H1 (cell line): Measurements from ENCODE around the gene PRSS38. TPM values are rescaled to one million over a fixed set of nuclear protein-coding genes. Genes with fewer than 3 reads are reported as not detected.

Source experiments
- CTCF ChIA-PET: fragments of 300-600 bp; sonication (Branson Sonifier 250); formaldehyde crosslinking; loops from one replicate; lab custom pipeline; 2021; ENCODE audit not compliant: partially characterized antibody; lab: Charles Lee
- POLR2A ChIA-PET: fragments of 300-600 bp; sonication (Branson Sonifier 250); formaldehyde crosslinking; loops from one replicate; lab custom pipeline; 2021; ENCODE audit warnings: inconsistent platforms; ENCODE audit not compliant: partially characterized antibody; lab: Charles Lee
- DNase-seq, 2 experiments: peaks; one replicate each; pipeline versions ENCODE4 v3.0.0 to v3.0.0-alpha.2; 2010 to 2022; ENCODE audit warnings: low spot score in 2 of 2, low read depth in 1 of 2, mixed read lengths in 1 of 2
- FAIRE-seq: peaks from 2 replicates; lab custom pipeline; 2011; peaks lifted over from hg19 to GRCh38; lab: Jason Lieb, UNC
- H2AFZ ChIP-seq: 2 replicates; pipeline ENCODE4 v1.8.1; 2012; ENCODE audit warnings: low read length, inconsistent platforms
- H2AK5ac ChIP-seq: 2 replicates; pipeline ENCODE4 v1.6.1; 2013; ENCODE audit warnings: low read depth, low read length
- H2BK120ac ChIP-seq: replicated peaks from 2 replicates; pipeline ENCODE3; 2013; ENCODE audit warnings: low read depth, low read length, inconsistent platforms
- H2BK12ac ChIP-seq: 2 replicates; pipeline ENCODE4 v1.6.1; 2013; ENCODE audit warnings: low read depth, low read length
- H2BK15ac ChIP-seq: 2 replicates; pipeline ENCODE4 v1.6.1; 2013; ENCODE audit warnings: low read length
- H2BK20ac ChIP-seq: 2 replicates; pipeline ENCODE4 v1.6.1; 2013; ENCODE audit warnings: low read length
- H2BK5ac ChIP-seq: 2 replicates; pipeline ENCODE4 v1.6.1; 2013; ENCODE audit warnings: low read depth, low read length
- H3K14ac ChIP-seq: 2 replicates; pipeline ENCODE4 v1.6.1; 2013; ENCODE audit warnings: inconsistent platforms; ENCODE audit not compliant: insufficient read length
- H3K18ac ChIP-seq: 2 replicates; pipeline ENCODE4 v1.6.1; 2013; ENCODE audit warnings: low read length; ENCODE audit errors: extremely low read depth
- H3K23ac ChIP-seq: 2 replicates; pipeline ENCODE4 v1.6.1; 2013; ENCODE audit warnings: inconsistent platforms; ENCODE audit not compliant: insufficient read length
- H3K23me2 ChIP-seq: 2 replicates; pipeline ENCODE4 v1.6.1; 2013; ENCODE audit warnings: low read depth, low read length
- H3K27ac ChIP-seq: 2 replicates; pipeline ENCODE4 v1.6.1; 2011; ENCODE audit warnings: low read depth, low read length, inconsistent platforms
- H3K27me3 ChIP-seq, 4 experiments: replicated peaks in 1 of 4; 1 replicate in 1 of 4; 2 replicates in 3 of 4; pipeline versions ENCODE4 v1.6.1 to v1.8.1; 2011 to 2013; ENCODE audit warnings: low read length in 3 of 4, mild to moderate bottlenecking in 3 of 4, inconsistent platforms in 2 of 4, mixed read lengths in 2 of 4, moderate library complexity in 1 of 4; ENCODE audit not compliant: control insufficient read depth in 3 of 4, insufficient read depth in 3 of 4; ENCODE audit errors: extremely low read depth in 1 of 4
- H3K36me3 ChIP-seq, 4 experiments: 2 replicates each; pipeline versions ENCODE4 v1.6.1 to v1.8.1; 2011 to 2013; ENCODE audit warnings: mild to moderate bottlenecking in 4 of 4, low read length in 3 of 4, moderate library complexity in 2 of 4, control low read depth in 1 of 4, inconsistent platforms in 1 of 4; ENCODE audit not compliant: insufficient read depth in 4 of 4, control insufficient read depth in 2 of 4
- H3K4ac ChIP-seq: replicated peaks from 2 replicates; pipeline ENCODE3; 2013; ENCODE audit warnings: low read length, low read depth, mixed read lengths, inconsistent platforms; ENCODE audit not compliant: insufficient read length
- H3K4me1 ChIP-seq, 4 experiments: replicated peaks in 1 of 4; 1 replicate in 1 of 4; 2 replicates in 3 of 4; pipeline versions ENCODE4 v1.6.1 to v1.8.1; 2011 to 2013; ENCODE audit warnings: low read length in 3 of 4, inconsistent platforms in 2 of 4, mixed read lengths in 1 of 4; ENCODE audit not compliant: insufficient read depth in 4 of 4, control insufficient read depth in 3 of 4
- H3K4me2 ChIP-seq, 2 experiments: 2 replicates each; pipeline versions ENCODE4 v1.6.1 to v1.8.1; 2011 to 2013; ENCODE audit warnings: low read depth in 2 of 2, low read length in 2 of 2, control low read depth in 1 of 2, inconsistent platforms in 1 of 2, mild to moderate bottlenecking in 1 of 2; ENCODE audit not compliant: insufficient read depth in 1 of 2
- H3K4me3 ChIP-seq, 4 experiments: fragments of 200-600, 300-600 bp in 1 of 4; sonication (generic), shearing (Covaris generic), sonication (Bioruptor Twin) in 1 of 4; 2 replicates each; pipeline versions ENCODE4 v1.5.1 to v1.8.1; 2011 to 2016; ENCODE audit warnings: low read length in 4 of 4, low read depth in 3 of 4, control low read depth in 2 of 4, inconsistent platforms in 2 of 4, mild to moderate bottlenecking in 2 of 4, mixed read lengths in 1 of 4, moderate library complexity in 1 of 4; ENCODE audit not compliant: insufficient read depth in 2 of 4; ENCODE audit errors: extremely low read depth in 1 of 4
- H3K56ac ChIP-seq: replicated peaks from 2 replicates; pipeline ENCODE3; 2013; ENCODE audit warnings: low read depth, mild to moderate bottlenecking, mixed read lengths, low read length, inconsistent platforms; ENCODE audit not compliant: insufficient read length
- H3K79me1 ChIP-seq: 2 replicates; pipeline ENCODE4 v1.6.1; 2013; ENCODE audit warnings: low read depth, low read length, control low read depth
- H3K79me2 ChIP-seq, 2 experiments: 2 replicates each; pipeline versions ENCODE4 v1.6.1 to v1.8.1; 2012 to 2013; ENCODE audit warnings: low read length in 2 of 2, mild to moderate bottlenecking in 2 of 2, inconsistent platforms in 1 of 2; ENCODE audit not compliant: insufficient read depth in 2 of 2, control insufficient read depth in 1 of 2
- H3K9ac ChIP-seq, 4 experiments: replicated peaks in 1 of 4; 1 replicate in 1 of 4; 2 replicates in 3 of 4; pipeline versions ENCODE4 v1.6.1 to v1.8.1; 2011 to 2013; ENCODE audit warnings: low read depth in 3 of 4, low read length in 3 of 4, control low read depth in 2 of 4, mild to moderate bottlenecking in 2 of 4, moderate library complexity in 2 of 4, inconsistent platforms in 1 of 4; ENCODE audit errors: extremely low read depth in 1 of 4
- H3K9me3 ChIP-seq, 2 experiments: 2 replicates each; pipeline versions ENCODE4 v1.6.1 to v1.8.1; 2012 to 2013; ENCODE audit warnings: mild to moderate bottlenecking in 2 of 2, moderate library complexity in 2 of 2, control low read depth in 1 of 2, inconsistent platforms in 1 of 2, low read depth in 1 of 2, low read length in 1 of 2, mixed read lengths in 1 of 2; ENCODE audit not compliant: insufficient read depth in 2 of 2
- H4K20me1 ChIP-seq, 2 experiments: replicated peaks in 1 of 2; 2 replicates each; pipeline versions ENCODE3 to v1.8.1; 2011 to 2013; ENCODE audit warnings: inconsistent platforms in 2 of 2, low read length in 2 of 2, mild to moderate bottlenecking in 1 of 2; ENCODE audit not compliant: insufficient read depth in 2 of 2, control insufficient read depth in 1 of 2
- H4K5ac ChIP-seq: 2 replicates; pipeline ENCODE4 v1.6.1; 2013; ENCODE audit warnings: low read length, low read depth, mixed read lengths, inconsistent platforms; ENCODE audit not compliant: insufficient read length
- H4K8ac ChIP-seq: 2 replicates; pipeline ENCODE4 v1.8.0; 2013; ENCODE audit warnings: mild to moderate bottlenecking, moderate library complexity, low read length, inconsistent platforms; ENCODE audit not compliant: insufficient read depth; ENCODE audit errors: extremely low read depth
- H4K91ac ChIP-seq: replicated peaks from 2 replicates; pipeline ENCODE3; 2013; ENCODE audit warnings: low read length, mixed read lengths, inconsistent platforms; ENCODE audit not compliant: insufficient read length
- BCL11A ChIP-seq, 2 experiments: IDR thresholded peaks; one replicate each; pipeline ENCODE4 v1.6.1; 2011; ENCODE audit warnings: low read depth in 2 of 2, low read length in 2 of 2, mild to moderate bottlenecking in 2 of 2
- CEBPB ChIP-seq: IDR thresholded peaks from 2 replicates; pipeline ENCODE4 v1.6.1; 2012; ENCODE audit warnings: low read depth, low read length
- EP300 ChIP-seq, 2 experiments: IDR thresholded peaks; 1 replicate in 1 of 2; 2 replicates in 1 of 2; pipeline ENCODE4 v1.6.1; 2011 to 2012; ENCODE audit warnings: low read depth in 2 of 2, low read length in 2 of 2, mild to moderate bottlenecking in 2 of 2, borderline replicate concordance in 1 of 2, inconsistent platforms in 1 of 2, moderate library complexity in 1 of 2
- POLR2AphosphoS5 ChIP-seq: IDR thresholded peaks from 2 replicates; pipeline ENCODE4 v1.6.1; 2011; ENCODE audit warnings: low read depth, low read length
- TAF1 ChIP-seq: IDR thresholded peaks from 2 replicates; pipeline ENCODE4 v1.6.1; 2011; ENCODE audit warnings: mild to moderate bottlenecking, low read depth, low read length
- ZNF274 ChIP-seq: IDR thresholded peaks from 2 replicates; pipeline ENCODE4 v1.7.0; 2012; ENCODE audit warnings: low read length, borderline replicate concordance; ENCODE audit errors: extremely low read depth
- WGBS, 2 experiments: shearing (Covaris generic) in 1 of 2; methylation state at CpG; one replicate each; pipeline versions ENCODE4 v1.1.6 to v1.1.7; 2013 to 2015; ENCODE audit warnings: low lambda C conversion rate in 2 of 2, mixed read lengths in 2 of 2, inconsistent platforms in 1 of 2, low coverage in 1 of 2, missing lambda C conversion rate in 1 of 2; ENCODE audit not compliant: insufficient replicate concordance in 2 of 2, insufficient coverage in 1 of 2, insufficient read length in 1 of 2; ENCODE audit errors: extremely low coverage in 1 of 2, missing lambda C conversion rate in 1 of 2; 5-methylcytosine and 5-hydroxymethylcytosine counted together
- polyA plus RNA-seq, 7 experiments: library from polyadenylated mRNA; depleted of rRNA in 3 of 7; stranded (reverse) in 5 of 7; unstranded in 2 of 7; fragments of >200 nt in 5 of 7; fragments of 200-250 nt in 2 of 7; gene quantifications; 1 replicate in 5 of 7; 2 replicates in 1 of 7; 4 replicates in 1 of 7; pipeline versions ENCODE4 v1.2.1 to v1.2.3, GENCODE V29; 2011 to 2013; ENCODE audit warnings: missing spikeins in 2 of 7, mixed read lengths in 2 of 7
- total RNA-seq: library from RNA; stranded (reverse); fragmentation: NEBNext Ultra II Directional; extraction: Animal tissue kit (Norgen Biotek cat#: 25700); gene quantifications from 2 replicates; pipeline ENCODE4 v1.2.1, GENCODE V29; 2021

Gene PRSS38
- total and polyA plus RNA-seq, 2 of the 8 experiments (the other 6 are each of a cell fraction or from before 2014, with no cell fraction given) = not detected

DNA sequence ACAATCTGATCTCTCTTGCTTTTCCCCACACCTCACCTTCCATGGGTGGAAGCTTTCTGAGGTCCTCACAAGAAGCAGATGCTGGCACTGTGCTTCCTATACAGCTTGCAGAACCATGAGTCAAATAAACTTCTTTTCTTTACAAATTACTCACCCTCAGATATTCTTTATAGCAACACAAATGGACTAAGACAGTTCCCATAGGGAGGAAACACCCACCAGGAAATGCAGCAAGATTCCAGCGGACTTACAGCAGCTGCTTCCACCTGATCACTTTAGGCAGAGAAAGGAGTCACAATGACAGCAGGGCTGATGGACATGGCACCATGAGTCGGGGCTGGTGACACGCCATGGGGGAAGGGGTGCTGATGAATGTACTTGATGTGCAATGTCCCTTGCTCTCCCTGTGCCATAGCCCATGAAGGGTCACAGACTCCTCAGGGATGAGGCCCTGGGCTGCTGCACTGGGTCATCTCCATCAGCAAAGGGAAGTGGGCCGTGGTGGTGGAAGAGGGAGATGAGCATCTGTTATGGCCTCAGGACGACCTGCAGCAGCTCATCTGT is 53.9 kb downstream of the PRSS38 start:
- Histone ChIP-seq H2BK12ac (no peak overlapping the region), H4K5ac (no peak overlapping the region), H3K9ac (no peak overlapping the region), H3K23me2 (no peaks in the 10 kb centered on the region), H3K56ac (no peak overlapping the region), H3K79me2 (no peaks in the 10 kb centered on the region), H3K14ac (no peak overlapping the region), H2BK15ac (no peak overlapping the region), H3K4me2 (no peak overlapping the region), H3K4me3 (no peak overlapping the region), H4K91ac (no peak overlapping the region), H3K23ac (no peak overlapping the region), H2AFZ (no peak overlapping the region), H2BK5ac (no peak overlapping the region), H3K18ac (no peak overlapping the region), H4K8ac (no peak overlapping the region), H2BK120ac (no peak overlapping the region), H3K27ac (no peak overlapping the region), H4K20me1 (no peaks in the 10 kb centered on the region), H3K4me1 (no peaks in the 10 kb centered on the region), H3K9me3 (no peaks in the 10 kb centered on the region), H3K4ac (no peak overlapping the region), H3K27me3 (no peaks in the 10 kb centered on the region), H3K36me3 (no peaks in the 10 kb centered on the region), H2AK5ac (no peak overlapping the region), H2BK20ac (no peak overlapping the region), H3K79me1 (no peaks in the 10 kb centered on the region)
- DNase-seq = no peak
- no peak for FAIRE-seq
- CTCF ChIA-PET = no interaction called here
- POLR2A ChIA-PET = interaction anchor here (0.6 kb wide), 1 partner anchor 35 kb away, joined by 3 read pairs; no protein-coding TSS in a partner anchor
- TF ChIP-seq EP300 (IDR thresholded peaks at IDR 0.05; ENCODE audit: borderline replicate concordance in 1 of 2, low read depth in 2 of 2, low read length in 2 of 2) (no peak), ZNF274 (no peak), TAF1 (no peak), POLR2AphosphoS5 (no peak), CEBPB (no peak), BCL11A (IDR thresholded peaks at IDR 0.05; ENCODE audit: low read depth in 2 of 2, low read length in 2 of 2) (no peak)
- 91% methylated on average over 5 of the region's 5 CpGs; no CpG with 5 or more reads in 1 of the 2 experiments for WGBS, 2 experiments
